Measurements from ENCODE around the gene HOXD13.
A peak's percentile ranks its signal among the peaks of the same experiment; 100 is the strongest.

The HOXD13 gene

DNA sequence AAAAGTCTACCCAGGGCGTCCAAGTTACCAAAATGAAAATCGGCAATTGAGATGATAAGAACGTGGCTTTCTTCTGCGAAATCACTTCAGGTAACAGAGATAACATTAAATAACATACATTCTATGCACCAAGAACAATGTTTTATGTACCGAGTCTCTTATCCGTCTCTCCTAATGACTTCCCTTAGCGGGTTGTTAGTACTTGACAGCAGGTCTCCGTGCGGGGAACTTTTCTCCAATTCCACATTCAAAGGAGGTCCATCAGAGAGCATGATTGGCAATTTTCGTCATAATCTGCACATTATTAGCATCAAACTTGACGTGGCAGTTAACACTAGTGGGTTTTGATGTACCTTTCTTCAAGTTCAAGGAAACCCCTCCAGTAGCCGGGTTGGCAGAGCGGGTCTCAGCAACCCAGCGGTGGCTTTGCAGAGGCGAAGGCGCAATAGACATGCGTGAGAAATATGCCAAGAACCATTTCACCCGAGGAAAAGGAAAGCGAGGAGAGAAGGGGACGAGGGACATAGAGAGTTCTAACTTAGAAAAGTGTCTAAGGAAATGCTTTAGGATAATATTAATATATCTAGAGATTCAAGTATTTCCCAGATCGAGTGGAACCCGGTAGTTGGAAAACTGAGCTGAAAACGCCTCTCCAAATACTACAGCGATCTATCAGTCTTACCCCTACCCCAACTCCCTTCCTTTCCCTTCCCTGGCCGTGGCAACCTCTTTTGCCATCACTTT lies 13.8 kb upstream of the HOXD13 start:
- no peak for ATAC-seq
- no peak for TF ChIP-seq ZNF565 (CRISPR knock-in tag; conservative IDR thresholded peaks at IDR 0.05; ENCODE audit: low read depth)
- TF ChIP-seq PPARA (CRISPR knock-in tag; IDR thresholded peaks at IDR 0.05; ENCODE audit: borderline replicate concordance), result no peak
- no peak for TF ChIP-seq ZNF70 (CRISPR knock-in tag; IDR thresholded peaks at IDR 0.05)
- TF ChIP-seq ZFP3 (CRISPR knock-in tag; IDR thresholded peaks at IDR 0.05), result no peak
- TF ChIP-seq SNAI2 (CRISPR knock-in tag; IDR thresholded peaks at IDR 0.05), result no peak
- TF ChIP-seq ISL1 (CRISPR knock-in tag; IDR thresholded peaks at IDR 0.05), result no peak
- TF ChIP-seq CSDC2 (CRISPR knock-in tag; IDR thresholded peaks at IDR 0.05), result no peak
- no peak for TF ChIP-seq ESRRG (CRISPR knock-in tag; IDR thresholded peaks at IDR 0.05)

DNA sequence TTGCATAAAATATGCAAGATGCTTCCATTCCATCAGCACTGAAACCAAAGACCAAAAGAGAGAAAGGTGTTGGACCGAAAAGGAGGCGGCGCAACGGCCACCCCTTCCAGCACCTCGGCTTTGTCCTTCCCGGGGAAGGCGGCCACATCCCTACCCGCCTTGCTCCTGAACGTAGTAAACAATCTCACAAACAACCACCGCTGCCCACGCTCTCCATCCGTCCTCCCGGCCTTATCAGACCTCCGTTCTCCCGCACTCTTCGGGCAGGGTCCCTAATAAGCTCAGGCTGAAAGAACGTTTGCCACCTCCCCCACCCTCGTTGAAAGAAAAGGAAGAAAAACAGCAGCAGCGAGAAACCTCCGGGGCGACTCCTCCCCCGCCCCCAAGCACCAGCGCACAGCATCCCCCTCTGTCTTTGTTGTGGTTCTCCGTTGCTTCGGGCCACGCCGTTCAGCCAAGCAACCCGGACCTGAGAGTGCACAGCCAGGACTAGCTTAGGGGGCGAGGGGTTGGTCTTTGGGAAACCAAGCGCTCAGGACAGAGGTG lies 13.2 kb upstream of the HOXD13 start:
- no peak for ATAC-seq
- no peak for TF ChIP-seq ZFP3 (CRISPR knock-in tag; IDR thresholded peaks at IDR 0.05)
- no peak for TF ChIP-seq TSHZ2 (CRISPR knock-in tag; IDR thresholded peaks at IDR 0.05)
- no peak for TF ChIP-seq ARNTL (CRISPR knock-in tag; IDR thresholded peaks at IDR 0.05; ENCODE audit: borderline replicate concordance, low read depth)
- TF ChIP-seq CREB5 (CRISPR knock-in tag; IDR thresholded peaks at IDR 0.05; ENCODE audit: low read depth), result no peak
- TF ChIP-seq CSRNP3 (CRISPR knock-in tag; IDR thresholded peaks at IDR 0.05), result no peak
- no peak for TF ChIP-seq GLIS3 (CRISPR knock-in tag; IDR thresholded peaks at IDR 0.05)
- no peak for TF ChIP-seq ZNF70 (CRISPR knock-in tag; IDR thresholded peaks at IDR 0.05)
- no peak for TF ChIP-seq CSDC2 (CRISPR knock-in tag; IDR thresholded peaks at IDR 0.05)
- no peak for TF ChIP-seq RARB (CRISPR knock-in tag; IDR thresholded peaks at IDR 0.05)
- TF ChIP-seq TOX (CRISPR knock-in tag; IDR thresholded peaks at IDR 0.05; ENCODE audit: borderline replicate concordance), result no peak
- no peak for TF ChIP-seq BACH2 (CRISPR knock-in tag; IDR thresholded peaks at IDR 0.05; ENCODE audit: borderline replicate concordance)
- no peak for TF ChIP-seq ZC3H10 (CRISPR knock-in tag; IDR thresholded peaks at IDR 0.05)
- TF ChIP-seq ESRRG (CRISPR knock-in tag; IDR thresholded peaks at IDR 0.05), result no peak

GRCh38 chr2:176079831-176080539 lies 12.5 kb upstream of the HOXD13 start:
- peak; percentile 85 for ATAC-seq
- TF ChIP-seq ARNTL (CRISPR knock-in tag; IDR thresholded peaks at IDR 0.05; ENCODE audit: borderline replicate concordance, low read depth) (no peak), ZC3H10 (CRISPR knock-in tag; IDR thresholded peaks at IDR 0.05) (no peak), TSHZ2 (CRISPR knock-in tag; IDR thresholded peaks at IDR 0.05) (0 out of 2 replicates have a peak, but pooled peaks have one; percentile 31), CREB5 (CRISPR knock-in tag; IDR thresholded peaks at IDR 0.05; ENCODE audit: low read depth) (no peak), ZNF70 (CRISPR knock-in tag; IDR thresholded peaks at IDR 0.05) (no peak), POU6F1 (CRISPR knock-in tag; IDR thresholded peaks at IDR 0.05; ENCODE audit: borderline replicate concordance, low read depth) (no peak), TCF4 (CRISPR knock-in tag; IDR thresholded peaks at IDR 0.05; ENCODE audit: borderline replicate concordance) (no peak), ZFP3 (CRISPR knock-in tag; IDR thresholded peaks at IDR 0.05) (0 out of 2 replicates have a peak, but pooled peaks have one; percentile 43), ESRRG (CRISPR knock-in tag; IDR thresholded peaks at IDR 0.05) (no peak), BACH2 (CRISPR knock-in tag; IDR thresholded peaks at IDR 0.05; ENCODE audit: borderline replicate concordance) (no peak), PPARA (CRISPR knock-in tag; IDR thresholded peaks at IDR 0.05; ENCODE audit: borderline replicate concordance) (no peak), RARB (CRISPR knock-in tag; IDR thresholded peaks at IDR 0.05) (no peak), GLIS3 (CRISPR knock-in tag; IDR thresholded peaks at IDR 0.05) (no peak), ISL1 (CRISPR knock-in tag; IDR thresholded peaks at IDR 0.05) (no peak)
- TF ChIP-seq, protein P1, sequence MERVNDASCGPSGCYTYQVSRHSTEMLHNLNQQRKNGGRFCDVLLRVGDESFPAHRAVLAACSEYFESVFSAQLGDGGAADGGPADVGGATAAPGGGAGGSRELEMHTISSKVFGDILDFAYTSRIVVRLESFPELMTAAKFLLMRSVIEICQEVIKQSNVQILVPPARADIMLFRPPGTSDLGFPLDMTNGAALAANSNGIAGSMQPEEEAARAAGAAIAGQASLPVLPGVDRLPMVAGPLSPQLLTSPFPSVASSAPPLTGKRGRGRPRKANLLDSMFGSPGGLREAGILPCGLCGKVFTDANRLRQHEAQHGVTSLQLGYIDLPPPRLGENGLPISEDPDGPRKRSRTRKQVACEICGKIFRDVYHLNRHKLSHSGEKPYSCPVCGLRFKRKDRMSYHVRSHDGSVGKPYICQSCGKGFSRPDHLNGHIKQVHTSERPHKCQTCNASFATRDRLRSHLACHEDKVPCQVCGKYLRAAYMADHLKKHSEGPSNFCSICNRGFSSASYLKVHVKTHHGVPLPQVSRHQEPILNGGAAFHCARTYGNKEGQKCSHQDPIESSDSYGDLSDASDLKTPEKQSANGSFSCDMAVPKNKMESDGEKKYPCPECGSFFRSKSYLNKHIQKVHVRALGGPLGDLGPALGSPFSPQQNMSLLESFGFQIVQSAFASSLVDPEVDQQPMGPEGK (CRISPR knock-in tag; IDR thresholded peaks at IDR 0.05; ENCODE audit: borderline replicate concordance), result no peak
